RWPE1 (cell line): ENCODE results near the gene CNTNAP2.

Experiments used
- CTCF ChIA-PET: fragments of 350-600 bp; sonication (Branson Sonifier 250); formaldehyde crosslinking; extraction: SDS; loops from one replicate; lab custom pipeline; 2021; lab: Yijun Ruan, JAX
- POLR2A ChIA-PET: fragments of 400-600 bp; formaldehyde crosslinking; extraction: SDS; loops from one replicate; lab custom pipeline; 2020; ENCODE audit warnings: antibody characterized with exemption; ENCODE audit not compliant: low non-redundant PET; lab: Yijun Ruan, JAX
- DNase-seq: peaks from one replicate; pipeline ENCODE4 v3.0.0; 2012; ENCODE audit warnings: low spot score
- H3K27ac ChIP-seq: fragments of 450-650 bp; 2 replicates; pipeline ENCODE4 v1.5.1; 2017
- TF ChIP-seq, protein P1 (sequence below): fragments of 450-650 bp; conservative IDR thresholded peaks from 2 replicates; pipeline ENCODE4 v1.5.1; 2017; ENCODE audit warnings: low read depth, mild to moderate bottlenecking

The CNTNAP2 gene

DNA sequence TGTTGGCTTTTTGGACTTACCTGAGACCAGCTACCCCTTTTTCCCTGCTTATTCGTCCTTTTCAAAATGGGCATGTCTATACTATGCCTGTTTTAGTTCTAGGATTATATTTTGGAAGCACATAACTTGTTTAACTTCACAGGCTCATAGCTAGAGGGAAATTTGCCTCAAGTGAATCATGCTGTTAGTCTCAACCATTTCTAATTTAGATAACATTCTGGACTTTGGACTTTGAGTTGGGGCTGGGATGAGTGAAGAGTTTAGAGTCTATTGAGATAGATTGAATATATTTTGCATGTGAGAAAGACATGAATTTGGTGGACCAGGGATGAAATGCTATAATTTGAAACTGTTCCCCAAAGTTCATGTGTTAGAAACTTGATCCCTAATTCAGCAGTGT is 1919.3 kb downstream of the CNTNAP2 start:
- TF ChIP-seq, protein P1, sequence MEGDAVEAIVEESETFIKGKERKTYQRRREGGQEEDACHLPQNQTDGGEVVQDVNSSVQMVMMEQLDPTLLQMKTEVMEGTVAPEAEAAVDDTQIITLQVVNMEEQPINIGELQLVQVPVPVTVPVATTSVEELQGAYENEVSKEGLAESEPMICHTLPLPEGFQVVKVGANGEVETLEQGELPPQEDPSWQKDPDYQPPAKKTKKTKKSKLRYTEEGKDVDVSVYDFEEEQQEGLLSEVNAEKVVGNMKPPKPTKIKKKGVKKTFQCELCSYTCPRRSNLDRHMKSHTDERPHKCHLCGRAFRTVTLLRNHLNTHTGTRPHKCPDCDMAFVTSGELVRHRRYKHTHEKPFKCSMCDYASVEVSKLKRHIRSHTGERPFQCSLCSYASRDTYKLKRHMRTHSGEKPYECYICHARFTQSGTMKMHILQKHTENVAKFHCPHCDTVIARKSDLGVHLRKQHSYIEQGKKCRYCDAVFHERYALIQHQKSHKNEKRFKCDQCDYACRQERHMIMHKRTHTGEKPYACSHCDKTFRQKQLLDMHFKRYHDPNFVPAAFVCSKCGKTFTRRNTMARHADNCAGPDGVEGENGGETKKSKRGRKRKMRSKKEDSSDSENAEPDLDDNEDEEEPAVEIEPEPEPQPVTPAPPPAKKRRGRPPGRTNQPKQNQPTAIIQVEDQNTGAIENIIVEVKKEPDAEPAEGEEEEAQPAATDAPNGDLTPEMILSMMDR, result no peak
- POLR2A ChIA-PET, result no interaction called here

DNA sequence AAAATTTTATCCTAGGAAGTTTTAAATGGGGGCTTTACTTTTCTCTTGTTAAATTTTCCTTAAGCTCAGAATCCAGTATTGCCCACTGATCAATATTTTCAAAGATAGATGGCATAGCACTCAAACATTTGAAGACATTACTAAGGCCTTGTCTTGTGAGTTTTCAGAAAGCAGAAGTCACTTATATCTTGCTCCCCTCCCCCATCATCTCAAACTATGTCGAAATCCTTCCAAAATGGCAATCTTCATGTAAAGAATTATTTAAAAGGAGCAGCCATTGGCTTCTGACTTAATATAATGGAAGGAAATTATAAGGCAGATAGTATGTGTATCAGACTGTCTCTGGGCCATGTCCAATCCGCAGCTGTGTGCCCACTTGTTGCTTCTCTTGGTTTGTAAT is 1920.4 kb downstream of the CNTNAP2 start:
- ChIA-PET POLR2A (no interaction called here), CTCF (interaction anchor here (0.7 kb wide), 1 partner anchor 490 kb away, joined by 3 read pairs; no protein-coding TSS in a partner anchor)
- TF ChIP-seq, protein P1, result no peak
- DNase-seq, result no peak
- no peak overlapping the region for H3K27ac ChIP-seq

More for the DNA sequence above, 1919.3 kb downstream of the CNTNAP2 start:
- DNase-seq, result no peak
- CTCF ChIA-PET, result no interaction called here
- H3K27ac ChIP-seq, result no peak overlapping the region

DNA sequence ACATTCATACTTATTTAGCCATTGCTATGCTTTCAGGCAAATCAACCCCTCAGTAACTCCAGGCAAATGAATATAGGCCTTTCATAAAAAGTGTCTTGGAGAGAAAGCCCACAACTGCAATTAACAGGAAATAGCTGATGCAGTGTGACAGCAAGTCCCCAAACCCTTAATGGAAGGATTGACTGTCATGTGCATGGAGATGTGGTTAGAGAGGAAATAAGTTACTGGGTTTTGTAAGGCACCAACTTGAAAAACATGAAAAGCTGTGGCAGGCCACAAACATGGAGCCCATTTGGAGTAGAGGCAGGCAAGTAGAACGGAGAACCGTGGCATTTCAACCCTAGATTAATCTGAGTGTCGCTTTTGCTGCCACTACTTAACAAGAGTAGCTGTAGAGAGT is 1924.6 kb downstream of the CNTNAP2 start:
- no peak for DNase-seq
- CTCF ChIA-PET, result no interaction called here
- POLR2A ChIA-PET, result no interaction called here
- no peak overlapping the region for H3K27ac ChIP-seq
- TF ChIP-seq, protein P1, result no peak

DNA sequence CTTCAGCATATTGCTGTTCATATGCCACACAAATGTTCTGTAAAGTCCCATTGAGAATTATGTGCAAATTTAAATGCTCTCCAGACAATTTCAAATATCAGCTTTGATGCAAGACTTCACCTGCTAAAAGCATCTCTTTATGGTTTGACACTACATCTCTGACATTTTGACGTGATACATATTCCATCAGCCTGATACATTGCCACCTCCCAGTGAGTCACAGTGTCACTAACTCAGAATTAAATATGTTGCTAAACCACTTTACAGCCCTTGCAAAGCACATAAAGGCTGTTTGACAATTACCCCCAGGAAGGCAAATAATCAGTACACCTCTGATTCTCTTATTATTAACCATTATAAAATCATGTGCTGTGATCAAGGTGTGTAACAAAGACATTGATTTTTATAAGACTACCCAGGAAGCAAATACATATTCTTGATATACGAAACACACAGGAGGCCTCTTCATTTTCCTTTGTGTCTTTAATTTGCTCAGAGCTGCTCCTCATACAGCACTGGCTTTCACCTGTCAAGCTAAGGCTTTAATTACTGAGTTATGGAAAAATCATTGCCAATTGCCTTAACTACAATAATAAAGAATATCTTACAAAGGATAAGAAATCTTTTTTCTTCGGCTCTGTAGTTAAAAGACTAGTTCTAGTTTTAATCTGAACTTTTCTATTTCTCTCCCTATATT is 1926.5 kb downstream of the CNTNAP2 start:
- TF ChIP-seq, protein P1, result no peak
- ChIA-PET POLR2A (no interaction called here), CTCF (interaction anchor here (0.6 kb wide), 1 partner anchor 89 kb away, joined by 4 read pairs; no protein-coding TSS in a partner anchor)
- no peak for DNase-seq
- H3K27ac ChIP-seq, result no peak overlapping the region

DNA sequence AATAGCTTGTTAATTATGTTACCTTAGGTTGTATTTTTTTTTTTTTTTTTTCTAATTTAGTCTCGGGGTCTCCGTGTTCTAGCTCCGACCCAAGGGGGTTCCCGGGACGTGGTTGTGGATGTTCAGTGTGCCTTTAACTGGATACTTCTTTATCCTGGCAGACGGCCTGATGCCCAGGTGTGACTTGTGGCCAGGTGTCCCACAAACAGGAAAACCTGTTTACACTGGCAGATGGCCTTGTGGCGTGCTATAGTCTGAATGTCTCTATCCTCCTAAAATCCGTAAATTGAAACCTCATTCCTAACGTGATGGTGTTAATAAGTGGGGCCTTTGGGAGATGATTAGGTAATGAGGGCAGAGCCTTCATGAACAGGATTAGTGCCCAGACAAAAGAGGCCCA is 1927.6 kb downstream of the CNTNAP2 start:
- no peak for DNase-seq
- TF ChIP-seq, protein P1, result no peak
- CTCF ChIA-PET, result no interaction called here
- no peak overlapping the region for H3K27ac ChIP-seq
- POLR2A ChIA-PET, result no interaction called here

DNA sequence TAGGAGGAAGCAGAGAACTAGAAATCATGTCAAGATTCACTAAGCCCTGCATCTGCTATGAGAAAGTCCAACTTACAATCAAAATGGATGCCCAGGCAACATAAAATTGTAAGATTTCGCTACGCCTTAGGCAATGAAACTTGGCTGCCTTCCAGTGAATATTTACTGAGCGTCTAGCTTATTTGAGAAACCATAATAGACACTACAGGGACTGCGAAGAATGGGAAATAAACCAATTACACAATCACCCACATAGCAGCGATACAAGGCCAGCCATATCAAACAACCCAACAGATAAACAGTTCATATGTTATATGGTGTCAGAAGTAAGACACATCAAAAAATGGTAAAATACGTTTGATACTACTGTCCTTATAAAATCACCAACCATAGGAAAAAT is 1928.9 kb downstream of the CNTNAP2 start:
- ChIA-PET CTCF (no interaction called here), POLR2A (no interaction called here)
- TF ChIP-seq, protein P1, result no peak
- no peak overlapping the region for H3K27ac ChIP-seq
- DNase-seq, result no peak
